Fibroblast of lung (primary cell): ENCODE measurements around the gene RYR1.

ENCODE experiments used
- EZH2 ChIP-seq: IDR thresholded peaks from 2 replicates; pipeline ENCODE4 v1.5.1; 2012; ENCODE audit warnings: low read length, control low read depth, mild to moderate bottlenecking; ENCODE audit errors: missing control alignments
- TF ChIP-seq, protein P1 (sequence below), 2 donors: IDR thresholded peaks in 1 of 2; conservative IDR thresholded peaks in 1 of 2; 1 replicate in 1 of 2; 2 replicates in 1 of 2; pipeline ENCODE4 v1.5.1; 2011 to 2012; ENCODE audit warnings: low read length in 2 of 2, control low read depth in 1 of 2, inconsistent platforms in 1 of 2, low read depth in 1 of 2, mild to moderate bottlenecking in 1 of 2

DNA sequence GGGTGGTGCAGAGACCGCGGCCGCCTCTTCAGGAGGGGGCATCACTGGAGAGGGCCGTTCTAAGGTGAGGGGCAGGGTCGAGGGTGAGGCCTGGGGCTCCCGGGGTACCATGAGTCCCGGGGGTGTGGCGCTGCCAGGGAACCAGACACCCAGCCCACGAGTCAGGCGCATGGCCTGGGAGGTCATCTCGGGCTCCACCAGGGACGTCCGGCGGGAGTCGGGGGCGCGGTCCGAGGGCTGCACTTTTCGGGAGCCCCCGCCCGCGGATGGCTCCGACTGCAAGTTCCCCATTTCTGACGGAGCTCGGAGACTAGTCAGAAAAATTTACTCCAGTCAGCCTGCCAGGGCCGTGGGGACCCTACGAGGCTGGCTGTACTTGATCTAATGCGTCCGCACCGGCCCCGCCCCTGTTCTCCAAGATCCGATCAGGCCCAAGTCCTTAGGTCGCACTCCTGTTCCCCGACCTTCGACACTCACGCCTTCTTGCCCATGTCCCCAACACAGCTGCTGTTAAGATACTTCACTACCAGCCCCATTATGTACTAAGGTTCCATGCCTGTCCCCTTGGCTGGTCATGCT is 46.4 kb upstream of the RYR1 start:
- TF ChIP-seq, protein P1, sequence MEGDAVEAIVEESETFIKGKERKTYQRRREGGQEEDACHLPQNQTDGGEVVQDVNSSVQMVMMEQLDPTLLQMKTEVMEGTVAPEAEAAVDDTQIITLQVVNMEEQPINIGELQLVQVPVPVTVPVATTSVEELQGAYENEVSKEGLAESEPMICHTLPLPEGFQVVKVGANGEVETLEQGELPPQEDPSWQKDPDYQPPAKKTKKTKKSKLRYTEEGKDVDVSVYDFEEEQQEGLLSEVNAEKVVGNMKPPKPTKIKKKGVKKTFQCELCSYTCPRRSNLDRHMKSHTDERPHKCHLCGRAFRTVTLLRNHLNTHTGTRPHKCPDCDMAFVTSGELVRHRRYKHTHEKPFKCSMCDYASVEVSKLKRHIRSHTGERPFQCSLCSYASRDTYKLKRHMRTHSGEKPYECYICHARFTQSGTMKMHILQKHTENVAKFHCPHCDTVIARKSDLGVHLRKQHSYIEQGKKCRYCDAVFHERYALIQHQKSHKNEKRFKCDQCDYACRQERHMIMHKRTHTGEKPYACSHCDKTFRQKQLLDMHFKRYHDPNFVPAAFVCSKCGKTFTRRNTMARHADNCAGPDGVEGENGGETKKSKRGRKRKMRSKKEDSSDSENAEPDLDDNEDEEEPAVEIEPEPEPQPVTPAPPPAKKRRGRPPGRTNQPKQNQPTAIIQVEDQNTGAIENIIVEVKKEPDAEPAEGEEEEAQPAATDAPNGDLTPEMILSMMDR (conservative IDR thresholded peaks at IDR 0.05 in 1 of 2, IDR thresholded peaks at IDR 0.05 in 1 of 2; ENCODE audit: low read depth in 1 of 2, low read length in 2 of 2), result no peak
- no peak for TF ChIP-seq EZH2
